B cell (primary cell): ENCODE data around the gene ATP13A1. TPM values are rescaled to one million over a fixed set of nuclear protein-coding genes. Genes with fewer than 3 reads are reported as not detected.

Source experiments
- ATAC-seq: fragments of 200-7000 bp; cut with Tn5 transposase; one replicate; pipeline ENCODE4 v1.10.0; 2021; ENCODE audit warnings: low read depth, mild to moderate bottlenecking, moderate number of reproducible peaks, moderate library complexity
- CTCF ChIA-PET: fragments of 350-600 bp; sonication (Branson Sonifier 250); formaldehyde crosslinking; loops from one replicate; lab custom pipeline; 2021; ENCODE audit warnings: antibody characterized with exemption, inconsistent platforms; lab: Charles Lee
- POLR2A ChIA-PET: fragments of 350-600 bp; sonication (Branson Sonifier 250); formaldehyde crosslinking; loops from one replicate; lab custom pipeline; 2021; ENCODE audit warnings: antibody characterized with exemption; lab: Charles Lee
- DNase-seq: peaks from one replicate; pipeline ENCODE4 v3.0.0; 2013
- H2AFZ ChIP-seq: 2 replicates; pipeline ENCODE4 v1.6.1; 2012; ENCODE audit warnings: mild to moderate bottlenecking, low read depth, low read length; ENCODE audit not compliant: insufficient read depth, poor library complexity, severe bottlenecking
- H3K27ac ChIP-seq, 2 donors: 1 replicate in 1 of 2; 2 replicates in 1 of 2; pipeline ENCODE4 v1.5.1; 2012 to 2013; ENCODE audit warnings: low read length in 2 of 2, mild to moderate bottlenecking in 2 of 2, moderate library complexity in 1 of 2
- H3K27me3 ChIP-seq, 4 experiments: fragments of 200-600 bp in 1 of 4; sonication (generic) in 1 of 4; replicated peaks in 1 of 4; 1 replicate in 2 of 4; 2 replicates in 2 of 4; pipeline versions ENCODE4 v1.6.1 to v1.7.0; 2013 to 2016; ENCODE audit warnings: low read length in 3 of 4, mild to moderate bottlenecking in 2 of 4, mixed read lengths in 1 of 4, moderate library complexity in 1 of 4; ENCODE audit not compliant: insufficient read depth in 4 of 4, control insufficient read depth in 3 of 4; ENCODE audit errors: control extremely low read depth in 1 of 4
- H3K36me3 ChIP-seq, 2 experiments: replicated peaks in 1 of 2; 1 replicate in 1 of 2; 2 replicates in 1 of 2; pipeline versions ENCODE4 v1.6.1 to v1.7.1; 2013; ENCODE audit warnings: low read length in 1 of 2; ENCODE audit not compliant: insufficient read depth in 2 of 2, control insufficient read depth in 1 of 2; ENCODE audit errors: control extremely low read depth in 1 of 2, extremely low read depth in 1 of 2
- H3K4me1 ChIP-seq, 2 donors: fragments of 200-600 bp in 1 of 2; sonication (generic) in 1 of 2; 1 replicate in 1 of 2; 2 replicates in 1 of 2; pipeline versions ENCODE4 v1.5.1 to v1.6.1; 2013 to 2017; ENCODE audit warnings: low read length in 2 of 2; ENCODE audit not compliant: control insufficient read depth in 2 of 2, insufficient read depth in 2 of 2
- H3K4me2 ChIP-seq: replicated peaks from 2 replicates; pipeline ENCODE3; 2012; ENCODE audit warnings: mild to moderate bottlenecking, low read depth, low read length; ENCODE audit not compliant: poor library complexity, severe bottlenecking
- H3K4me3 ChIP-seq, 5 experiments: fragments of 200-600 bp in 1 of 5; sonication (generic) in 1 of 5; 1 replicate in 3 of 5; 2 replicates in 2 of 5; pipeline versions ENCODE4 v1.5.1 to v1.7.0; 2011 to 2016; ENCODE audit warnings: low read length in 4 of 5, mild to moderate bottlenecking in 4 of 5, low read depth in 2 of 5, control low read depth in 1 of 5, moderate library complexity in 1 of 5; ENCODE audit not compliant: insufficient read depth in 1 of 5; ENCODE audit errors: control extremely low read depth in 1 of 5, extremely low read depth in 1 of 5
- H3K79me2 ChIP-seq: fragments of 200-600 bp; sonication (generic); one replicate; pipeline ENCODE4 v1.6.0; 2016; ENCODE audit warnings: low read length; ENCODE audit not compliant: control insufficient read depth, insufficient read depth
- H3K9ac ChIP-seq: fragments of 200-600 bp; sonication (generic); 2 replicates; pipeline ENCODE4 v1.6.1; 2017; ENCODE audit warnings: mild to moderate bottlenecking, low read length, moderate library complexity
- H3K9me3 ChIP-seq, 3 donors: one replicate each; pipeline versions ENCODE4 v1.6.1 to v1.7.1; 2013; ENCODE audit warnings: low read length in 2 of 3; ENCODE audit not compliant: control insufficient read depth in 2 of 3, insufficient read depth in 1 of 3; ENCODE audit errors: control extremely low read depth in 1 of 3
- H4K20me1 ChIP-seq: 2 replicates; pipeline ENCODE4 v1.6.0; 2012; ENCODE audit warnings: mild to moderate bottlenecking, low read length; ENCODE audit not compliant: insufficient read depth, control insufficient read depth, poor library complexity, severe bottlenecking
- H3K27ac Mint-ChIP-seq: one replicate; pipeline ENCODE4 v1.8.0; 2021; ENCODE audit warnings: mixed read lengths
- H3K27me3 Mint-ChIP-seq: one replicate; pipeline ENCODE4 v1.8.0; 2021; ENCODE audit warnings: mixed read lengths
- H3K4me1 Mint-ChIP-seq: one replicate; pipeline ENCODE4 v1.8.0; 2021; ENCODE audit warnings: mixed read lengths
- H3K4me3 Mint-ChIP-seq: one replicate; pipeline ENCODE4 v1.8.0; 2021; ENCODE audit warnings: mixed read lengths
- H3K9me3 Mint-ChIP-seq: one replicate; pipeline ENCODE4 v1.8.0; 2022; ENCODE audit warnings: mixed read lengths; ENCODE audit not compliant: insufficient read depth
- CTCF ChIP-seq: fragments of 200-600 bp; IDR thresholded peaks from one replicate; pipeline ENCODE4 v1.8.0; 2022; ENCODE audit warnings: antibody characterized with exemption, mild to moderate bottlenecking
- EZH2 ChIP-seq: IDR thresholded peaks from 2 replicates; pipeline ENCODE4 v1.6.1; 2012; ENCODE audit warnings: borderline replicate concordance, low read depth, mild to moderate bottlenecking, moderate library complexity, low read length; ENCODE audit not compliant: insufficient read depth, poor library complexity, severe bottlenecking
- WGBS: methylation state at CpG from one replicate; pipeline ENCODE4 v1.1.5; 2013; ENCODE audit warnings: missing lambda C conversion rate; ENCODE audit not compliant: insufficient coverage; 5-methylcytosine and 5-hydroxymethylcytosine counted together
- intact Hi-C: fragments of 100-400 bp; cut with micrococcal nuclease; formaldehyde crosslinking; loops from one replicate; pipeline ENCODE4 v1.10.0; 2022
- polyA plus RNA-seq: library from polyadenylated mRNA; depleted of rRNA; stranded (reverse); fragments of >200 nt; gene quantifications from 2 replicates; pipeline ENCODE4 v1.2.3, GENCODE V29; 2012
- total RNA-seq, 2 donors: library from RNA; stranded (reverse); fragments of 120-200 nt in 1 of 2; gene quantifications; 1 replicate in 1 of 2; 2 replicates in 1 of 2; pipeline versions ENCODE4 v1.2.3 to v1.2.4, GENCODE V29; 2013 to 2022

ATP13A1 gene
- total and polyA plus RNA-seq, 2 donors (not counting 1 experiment from before 2014, with no cell fraction given): 156 to 277 TPM

DNA sequence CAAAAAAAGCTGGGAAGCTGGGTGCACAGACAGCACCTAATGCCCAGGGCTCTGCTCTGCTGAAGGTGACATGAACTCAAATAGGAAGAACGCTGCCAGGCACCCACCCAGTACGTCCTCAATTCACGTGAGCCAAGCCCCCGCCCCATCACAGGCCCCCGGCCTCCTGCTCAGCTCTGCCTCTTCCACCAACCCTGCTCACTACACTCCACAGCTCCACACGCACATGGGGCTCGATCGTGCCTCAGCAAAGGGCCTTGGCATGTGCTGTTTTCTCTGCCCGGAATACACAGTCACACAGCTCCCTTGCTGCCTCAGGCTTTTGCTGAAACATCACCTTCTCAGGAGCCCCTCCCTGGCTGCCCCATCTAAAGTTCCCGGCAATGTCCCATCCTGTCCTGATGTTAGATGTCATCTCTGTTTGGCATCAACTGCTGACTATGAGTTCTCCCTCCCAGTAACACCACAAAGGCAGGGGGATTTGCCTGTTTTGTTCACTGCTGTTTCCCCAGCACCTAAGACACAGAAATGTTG lies 2.3 kb downstream of the ATP13A1 start:
- Histone ChIP-seq H4K20me1 (peaks cover 10% of the 10 kb centered on the region), H3K27me3 (no peaks in the 10 kb centered on the region), H3K79me2 (peaks cover 62% of the 10 kb centered on the region), H3K4me3 (peak overlapping the region in 4 of 5 experiments; percentile 13 to 77 (median 30)), H3K4me1 (peaks cover 26 to 39% of the 10 kb centered on the region in 2 donors), H3K9me3 (peaks cover 0 to 10% (median 0%) of the 10 kb centered on the region in 3 donors), H3K9ac (peak overlapping the region; percentile 46), H3K36me3 (peaks cover 0 to 41% of the 10 kb centered on the region in 2 experiments), H3K4me2 (peak overlapping the region; percentile 86), H2AFZ (peak overlapping the region; percentile 63), H3K27ac (peak overlapping the region; percentile 77)
- H3K27ac Mint-ChIP-seq: peak overlapping the region; percentile 97
- ChIA-PET CTCF (interaction anchor here (0.6 to 3.2 kb wide), 4 partner anchors 17 to 129 kb away, joined by 3 to 12 read pairs (median 7); partner anchors contain the start of gene GMIP), POLR2A (interaction anchor here (0.6 to 2.9 kb wide), 5 partner anchors 9 to 160 kb away, joined by 3 to 22 read pairs (median 3); partner anchors contain the start of genes GMIP, NDUFA13 and ZNF506)
- ATAC-seq (no peak), DNase-seq (no peak)
- no peaks in the 10 kb centered on the region for H3K27me3 Mint-ChIP-seq
- intact Hi-C loops: no loop called here
- peak overlapping the region; percentile 93 for H3K4me3 Mint-ChIP-seq
- 87% methylated on average over 10 of the region's 10 CpGs for WGBS
- H3K4me1 Mint-ChIP-seq: peaks cover 25% of the 10 kb centered on the region
- H3K9me3 Mint-ChIP-seq: no peaks in the 10 kb centered on the region
- TF ChIP-seq CTCF (no peak), EZH2 (no peak)

DNA sequence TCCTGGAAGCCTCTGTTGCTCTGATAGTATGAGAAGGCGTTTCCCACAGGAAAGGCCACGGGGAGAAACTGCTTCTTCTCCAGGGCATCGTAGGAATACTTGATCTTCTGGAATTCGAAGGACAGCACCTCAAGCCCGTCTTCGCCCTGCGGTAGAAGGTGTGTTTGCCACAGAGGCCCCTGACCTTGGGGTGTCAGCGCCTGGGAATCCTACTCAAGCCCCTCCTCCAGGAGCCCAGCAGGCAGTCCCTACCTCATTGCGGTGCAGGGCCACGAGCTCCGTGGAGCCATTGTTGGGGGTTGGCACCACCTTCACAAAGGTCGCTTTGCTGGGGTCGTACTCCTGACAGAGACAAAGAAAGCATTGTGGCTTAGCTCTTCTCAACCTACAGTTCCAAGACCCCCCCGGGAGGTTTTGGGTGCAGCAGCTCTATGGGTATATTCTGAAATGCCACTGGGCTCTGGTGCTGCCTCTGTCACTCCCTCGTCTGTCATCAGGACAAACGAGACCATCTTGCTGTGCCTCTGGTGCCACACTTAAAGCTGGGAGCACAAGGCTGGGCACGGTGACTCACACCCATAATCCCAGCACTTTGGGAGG lies 3.7 kb downstream of the ATP13A1 start:
- Histone ChIP-seq H3K4me1 (peaks cover 21 to 32% of the 10 kb centered on the region in 2 donors), H3K9ac (no peak overlapping the region), H2AFZ (no peak overlapping the region), H3K9me3 (peaks cover 0 to 5% (median 0%) of the 10 kb centered on the region in 3 donors), H3K4me2 (no peak overlapping the region), H3K79me2 (peaks cover 75% of the 10 kb centered on the region), H3K4me3 (no peak overlapping the region), H3K36me3 (peaks cover 0 to 55% of the 10 kb centered on the region in 2 experiments), H4K20me1 (peaks cover 23% of the 10 kb centered on the region), H3K27me3 (no peaks in the 10 kb centered on the region), H3K27ac (no peak overlapping the region)
- TF ChIP-seq EZH2 (no peak), CTCF (no peak)
- ATAC-seq (no peak), DNase-seq (peak; percentile 8)
- intact Hi-C loops: no loop called here
- H3K4me1 Mint-ChIP-seq: peaks cover 25% of the 10 kb centered on the region
- POLR2A ChIA-PET: interaction anchor here (0.5 kb wide), 1 partner anchor 26 kb away, joined by 10 read pairs; no protein-coding TSS in a partner anchor
- no peak overlapping the region for H3K27ac Mint-ChIP-seq
- CTCF ChIA-PET: interaction anchor here (1.1 kb wide), 1 partner anchor 16 kb away, joined by 3 read pairs; no protein-coding TSS in a partner anchor
- H3K9me3 Mint-ChIP-seq: no peaks in the 10 kb centered on the region
- H3K4me3 Mint-ChIP-seq: no peak overlapping the region
- H3K27me3 Mint-ChIP-seq: no peaks in the 10 kb centered on the region
- 97% methylated on average over 17 of the region's 17 CpGs for WGBS
